Measurements from ENCODE around the gene SFTPA2.
"Not testable (repeated sequence)": the region's sequence is repeated elsewhere in the genome, so short reads cannot be mapped to it uniquely, and the experiment has no call there.

Gene SFTPA2

GRCh38 chr10:79547973-79548372 lies 12.2 kb downstream of the SFTPA2 start:
- ATAC-seq (ENCODE audit: low read depth), result no peak
- no peaks in the 10 kb centered on the region for H3K27me3 ChIP-seq (ENCODE audit: insufficient read depth, poor library complexity, severe bottlenecking)
- no peaks in the 10 kb centered on the region for H3K9me3 ChIP-seq (ENCODE audit: severe bottlenecking)
- H3K4me3 ChIP-seq (ENCODE audit: severe bottlenecking), result no peak overlapping the region
- no peak for TF ChIP-seq CTCF (IDR thresholded peaks at IDR 0.05; ENCODE audit: poor library complexity, severe bottlenecking)
- H3K36me3 ChIP-seq (ENCODE audit: low read depth), result no peaks in the 10 kb centered on the region
- H3K27ac ChIP-seq (ENCODE audit: poor library complexity, severe bottlenecking), result no peak overlapping the region
- DNase-seq (ENCODE audit: low spot score), result no peak
- H3K4me1 ChIP-seq (ENCODE audit: insufficient read depth, poor library complexity, severe bottlenecking), result no peaks in the 10 kb centered on the region

- not testable (repeated sequence) for H3K9me3 ChIP-seq (ENCODE audit: severe bottlenecking); H3K27me3 ChIP-seq (ENCODE audit: insufficient read depth, poor library complexity, severe bottlenecking); H3K36me3 ChIP-seq (ENCODE audit: low read depth); H3K4me3 ChIP-seq (ENCODE audit: severe bottlenecking); H3K27ac ChIP-seq (ENCODE audit: poor library complexity, severe bottlenecking); DNase-seq (ENCODE audit: low spot score); ATAC-seq (ENCODE audit: low read depth); H3K4me1 ChIP-seq (ENCODE audit: insufficient read depth, poor library complexity, severe bottlenecking)
Observed at GRCh38 chr10:79547128-79547527, 13.1 kb downstream of the SFTPA2 start.

- ATAC-seq (ENCODE audit: low read depth); H3K27ac ChIP-seq (ENCODE audit: poor library complexity, severe bottlenecking); H3K36me3 ChIP-seq (ENCODE audit: low read depth); H3K9me3 ChIP-seq (ENCODE audit: severe bottlenecking); H3K4me1 ChIP-seq (ENCODE audit: insufficient read depth, poor library complexity, severe bottlenecking); H3K4me3 ChIP-seq (ENCODE audit: severe bottlenecking); H3K27me3 ChIP-seq (ENCODE audit: insufficient read depth, poor library complexity, severe bottlenecking); DNase-seq (ENCODE audit: low spot score): not testable (repeated sequence)
Observed at GRCh38 chr10:79544926-79545659, 15.1 kb downstream of the SFTPA2 start.

GRCh38 chr10:79544408-79544807 lies 15.8 kb downstream of the SFTPA2 start:
- not testable (repeated sequence) for H3K9me3 ChIP-seq (ENCODE audit: severe bottlenecking); H3K4me3 ChIP-seq (ENCODE audit: severe bottlenecking); DNase-seq (ENCODE audit: low spot score); H3K36me3 ChIP-seq (ENCODE audit: low read depth); H3K27me3 ChIP-seq (ENCODE audit: insufficient read depth, poor library complexity, severe bottlenecking); H3K4me1 ChIP-seq (ENCODE audit: insufficient read depth, poor library complexity, severe bottlenecking); H3K27ac ChIP-seq (ENCODE audit: poor library complexity, severe bottlenecking); ATAC-seq (ENCODE audit: low read depth)

GRCh38 chr10:79542626-79543025 lies 17.6 kb downstream of the SFTPA2 start:
- DNase-seq (ENCODE audit: low spot score) (no peak), ATAC-seq (ENCODE audit: low read depth) (no peak)
- Histone ChIP-seq H3K36me3 (ENCODE audit: low read depth) (no peaks in the 10 kb centered on the region), H3K27me3 (ENCODE audit: insufficient read depth, poor library complexity, severe bottlenecking) (no peaks in the 10 kb centered on the region), H3K4me3 (ENCODE audit: severe bottlenecking) (no peak overlapping the region), H3K4me1 (ENCODE audit: insufficient read depth, poor library complexity, severe bottlenecking) (no peaks in the 10 kb centered on the region), H3K9me3 (ENCODE audit: severe bottlenecking) (no peaks in the 10 kb centered on the region), H3K27ac (ENCODE audit: poor library complexity, severe bottlenecking) (no peak overlapping the region)
- no peak for TF ChIP-seq CTCF (IDR thresholded peaks at IDR 0.05; ENCODE audit: poor library complexity, severe bottlenecking)

GRCh38 chr10:79540930-79541329 lies 19.3 kb downstream of the SFTPA2 start:
- H3K4me3 ChIP-seq (ENCODE audit: severe bottlenecking); H3K27ac ChIP-seq (ENCODE audit: poor library complexity, severe bottlenecking); ATAC-seq (ENCODE audit: low read depth); H3K36me3 ChIP-seq (ENCODE audit: low read depth); H3K9me3 ChIP-seq (ENCODE audit: severe bottlenecking); H3K27me3 ChIP-seq (ENCODE audit: insufficient read depth, poor library complexity, severe bottlenecking); H3K4me1 ChIP-seq (ENCODE audit: insufficient read depth, poor library complexity, severe bottlenecking); DNase-seq (ENCODE audit: low spot score): not testable (repeated sequence)

- H3K36me3 ChIP-seq (ENCODE audit: low read depth); H3K27ac ChIP-seq (ENCODE audit: poor library complexity, severe bottlenecking); H3K27me3 ChIP-seq (ENCODE audit: insufficient read depth, poor library complexity, severe bottlenecking); DNase-seq (ENCODE audit: low spot score); H3K4me3 ChIP-seq (ENCODE audit: severe bottlenecking); ATAC-seq (ENCODE audit: low read depth); H3K9me3 ChIP-seq (ENCODE audit: severe bottlenecking); H3K4me1 ChIP-seq (ENCODE audit: insufficient read depth, poor library complexity, severe bottlenecking): not testable (repeated sequence)
Observed at GRCh38 chr10:79538311-79538710, 21.9 kb downstream of the SFTPA2 start.

GRCh38 chr10:79533903-79534175 lies 26.4 kb downstream of the SFTPA2 start:
- not testable (repeated sequence) for H3K4me1 ChIP-seq (ENCODE audit: insufficient read depth, poor library complexity, severe bottlenecking); H3K4me3 ChIP-seq (ENCODE audit: severe bottlenecking); ATAC-seq (ENCODE audit: low read depth); H3K36me3 ChIP-seq (ENCODE audit: low read depth); DNase-seq (ENCODE audit: low spot score); H3K27me3 ChIP-seq (ENCODE audit: insufficient read depth, poor library complexity, severe bottlenecking); H3K9me3 ChIP-seq (ENCODE audit: severe bottlenecking); H3K27ac ChIP-seq (ENCODE audit: poor library complexity, severe bottlenecking)

- ATAC-seq (ENCODE audit: low read depth); H3K27ac ChIP-seq (ENCODE audit: poor library complexity, severe bottlenecking); H3K27me3 ChIP-seq (ENCODE audit: insufficient read depth, poor library complexity, severe bottlenecking); H3K36me3 ChIP-seq (ENCODE audit: low read depth); DNase-seq (ENCODE audit: low spot score); H3K9me3 ChIP-seq (ENCODE audit: severe bottlenecking); H3K4me3 ChIP-seq (ENCODE audit: severe bottlenecking); H3K4me1 ChIP-seq (ENCODE audit: insufficient read depth, poor library complexity, severe bottlenecking): not testable (repeated sequence)
Observed at GRCh38 chr10:79533142-79533902, 26.9 kb downstream of the SFTPA2 start.

GRCh38 chr10:79528261-79528660 lies 31.9 kb downstream of the SFTPA2 start:
- not testable (repeated sequence) for ATAC-seq (ENCODE audit: low read depth); H3K4me3 ChIP-seq (ENCODE audit: severe bottlenecking); H3K9me3 ChIP-seq (ENCODE audit: severe bottlenecking); H3K4me1 ChIP-seq (ENCODE audit: insufficient read depth, poor library complexity, severe bottlenecking); H3K27me3 ChIP-seq (ENCODE audit: insufficient read depth, poor library complexity, severe bottlenecking); H3K27ac ChIP-seq (ENCODE audit: poor library complexity, severe bottlenecking); H3K36me3 ChIP-seq (ENCODE audit: low read depth); DNase-seq (ENCODE audit: low spot score)
